HG02884 (cell line): ENCODE measurements around the gene ZBTB2.
"Not testable (repeated sequence)": the region's sequence is repeated elsewhere in the genome, so short reads cannot be mapped to it uniquely, and the experiment has no call there.

Experiments
- ATAC-seq: cut with Tn5 transposase; IDR thresholded peaks from one replicate; pipeline ENCODE4 v1.9.1; 2021; ENCODE audit warnings: mild to moderate bottlenecking, moderate library complexity; ENCODE audit not compliant: unreplicated experiment

ZBTB2 gene

DNA sequence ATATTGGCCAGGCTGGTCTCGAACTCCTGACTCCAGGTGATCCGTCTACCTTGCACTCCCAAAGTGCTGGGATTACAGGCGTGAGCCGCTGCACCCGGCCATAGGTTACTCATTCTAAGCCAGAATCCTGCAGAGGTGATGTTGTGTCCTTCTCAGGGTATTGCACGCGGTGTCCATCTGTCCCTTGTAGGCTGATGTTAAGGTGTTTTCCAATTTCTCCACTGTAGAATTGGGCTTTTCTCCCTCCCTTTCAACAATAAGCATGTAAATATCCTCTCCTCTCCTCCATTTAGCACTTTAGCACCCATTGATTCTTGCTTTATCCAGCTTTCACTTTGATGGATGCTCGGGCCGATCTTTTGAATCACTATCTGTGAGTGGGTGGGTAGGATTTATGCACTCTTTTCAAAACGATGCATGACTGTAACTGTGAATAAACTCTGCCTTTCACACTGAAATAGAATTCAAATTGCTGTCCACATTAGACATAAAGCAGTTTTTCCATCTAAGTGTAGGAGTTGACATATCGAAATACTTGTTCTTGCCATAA, 52.6 kb downstream of the ZBTB2 start:
- ATAC-seq: no peak

- no peak for ATAC-seq
Measured at GRCh38 chr6:151335930-151336329, 55.4 kb downstream of the ZBTB2 start.

GRCh38 chr6:151330130-151330696, 61.1 kb downstream of the ZBTB2 start:
- no peak for ATAC-seq

DNA sequence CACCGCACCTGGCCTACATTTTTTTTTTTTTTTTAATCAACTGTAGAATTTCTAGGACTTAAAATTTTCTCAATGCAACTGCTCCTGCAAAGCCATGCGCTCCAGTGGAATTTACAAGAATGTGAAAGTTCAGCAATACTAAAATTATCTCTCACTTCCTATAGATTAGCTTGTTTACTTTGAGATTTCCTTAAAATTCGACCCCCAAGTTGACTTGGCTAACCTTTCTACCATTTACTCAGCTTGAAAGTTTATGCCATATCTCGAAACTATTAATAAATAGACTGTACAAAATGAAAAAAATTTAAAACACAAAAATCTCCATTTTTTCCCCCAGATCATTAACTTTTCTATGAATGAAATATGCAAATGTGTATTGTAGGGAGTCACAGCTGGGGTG, 64.3 kb downstream of the ZBTB2 start:
- ATAC-seq: no peak

DNA sequence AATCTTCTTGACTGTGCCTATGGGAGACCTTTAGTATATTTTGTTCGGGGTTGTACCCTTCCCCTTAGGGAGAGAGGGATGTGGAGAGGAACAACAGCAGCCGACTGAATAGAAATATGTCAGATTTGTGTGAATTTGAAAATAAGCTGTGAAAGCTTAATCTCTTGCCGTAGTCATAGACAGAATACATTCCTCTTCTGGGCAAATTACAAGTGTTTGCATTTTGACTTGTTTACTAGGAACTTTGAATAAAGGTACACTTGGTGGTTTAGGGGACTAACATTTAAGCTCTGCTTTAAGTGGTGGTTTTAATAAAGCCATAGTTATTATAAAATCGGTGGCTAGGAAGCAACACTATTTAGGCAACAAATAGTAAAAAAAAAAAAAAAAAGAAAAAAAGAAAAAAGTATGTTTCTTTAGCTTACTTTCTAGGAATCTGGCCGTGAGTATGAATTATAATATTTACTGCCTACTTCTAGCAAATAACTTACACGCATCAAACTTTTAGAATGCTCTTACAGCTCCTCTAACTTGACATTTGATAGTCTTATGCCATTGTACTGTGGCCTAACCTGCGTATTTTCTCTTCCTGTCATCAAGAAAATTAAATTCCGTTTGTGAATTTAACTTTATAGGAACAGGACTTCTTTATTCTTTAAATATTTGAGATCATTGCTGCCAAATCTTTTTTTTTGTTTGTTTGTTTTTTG, 65.1 kb downstream of the ZBTB2 start:
- no peak for ATAC-seq

DNA sequence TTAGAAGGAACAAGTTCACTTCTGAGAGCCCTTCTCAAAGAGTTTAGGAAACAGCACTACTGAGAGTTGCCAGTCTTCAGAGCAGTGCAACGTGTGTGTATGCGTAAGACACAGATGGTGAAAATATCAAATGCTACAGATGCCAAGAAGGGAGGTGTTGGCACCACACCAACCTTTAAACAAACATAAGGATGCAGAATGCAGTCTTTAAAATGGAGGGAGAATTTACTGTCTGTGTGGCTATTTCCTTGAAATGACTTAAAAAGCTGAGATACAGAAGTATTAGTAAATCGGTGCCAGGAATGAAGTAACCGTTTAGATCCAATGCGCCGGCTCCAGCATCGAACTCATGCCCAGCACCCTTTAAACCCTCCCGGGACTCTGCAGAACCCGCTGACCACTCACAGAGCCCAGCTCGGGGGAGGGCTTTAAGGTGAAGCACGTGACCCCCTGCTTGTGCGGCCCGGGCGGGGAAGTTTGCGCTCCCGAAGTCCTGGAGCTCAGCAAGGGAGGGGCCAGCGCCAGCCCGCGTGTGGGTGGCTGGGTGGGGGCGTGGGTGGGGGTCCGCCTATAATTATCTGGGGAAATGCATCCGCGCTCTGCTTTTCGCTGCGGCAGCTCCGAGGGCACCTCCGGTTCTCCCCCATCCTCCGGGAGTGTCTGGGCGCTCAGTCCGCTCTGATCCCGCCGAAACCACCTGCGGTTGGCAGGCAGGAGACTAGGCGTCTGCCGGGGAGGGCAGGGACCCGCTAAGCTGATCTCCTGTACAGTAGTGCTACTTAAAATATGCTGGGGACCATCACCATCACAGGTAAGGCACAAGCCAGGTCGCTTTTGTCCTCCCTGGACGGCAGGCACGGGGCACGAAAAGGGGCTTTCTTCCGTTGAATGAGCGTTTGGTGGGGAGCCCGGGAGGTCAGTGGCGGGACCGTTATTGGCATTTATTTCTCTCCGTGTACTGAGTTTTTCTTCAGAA, 66.0 kb downstream of the ZBTB2 start:
- ATAC-seq: no peak

- peak; percentile 14 for ATAC-seq
Measured at GRCh38 chr6:151324488-151324825, 66.9 kb downstream of the ZBTB2 start.

GRCh38 chr6:151323791-151324487, 67.4 kb downstream of the ZBTB2 start:
- peak; percentile 59 for ATAC-seq

DNA sequence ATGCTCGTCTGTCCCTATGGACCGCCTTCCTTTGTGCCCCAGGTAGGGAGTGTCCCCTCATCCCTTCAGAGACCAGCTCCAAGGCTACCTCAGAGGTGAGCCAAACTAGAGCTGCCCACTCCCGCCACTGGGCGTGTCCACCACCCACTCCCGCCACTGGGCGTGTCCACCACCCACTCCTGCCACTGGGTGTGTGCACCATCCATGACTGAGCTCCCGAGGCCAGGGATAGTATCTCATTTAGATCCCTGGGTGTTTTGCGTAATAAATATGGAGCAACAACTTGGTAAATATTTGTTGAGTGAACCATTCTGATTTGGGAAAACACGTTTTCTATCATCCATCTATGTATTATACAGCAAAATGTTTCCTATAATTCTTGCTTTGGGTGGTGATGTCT, 68.8 kb downstream of the ZBTB2 start:
- no peak for ATAC-seq

DNA sequence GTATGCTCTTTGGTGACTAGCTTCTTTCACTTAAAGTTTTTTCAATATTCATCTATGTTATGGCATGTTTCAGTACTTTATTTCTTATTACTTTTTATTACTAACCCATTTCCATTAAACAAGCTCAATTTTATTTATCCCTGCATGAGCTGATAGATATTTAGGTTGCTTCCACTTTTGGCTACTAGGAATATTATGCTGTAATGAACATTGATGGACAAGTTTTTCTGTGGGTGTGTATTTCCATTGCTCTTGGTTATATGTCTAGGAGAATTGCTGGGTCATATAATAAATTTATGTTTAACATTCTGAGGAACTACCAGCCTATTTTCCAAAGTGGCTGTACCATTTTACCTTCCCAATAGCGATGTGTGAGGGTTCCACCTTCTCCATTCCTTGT, 69.9 kb downstream of the ZBTB2 start:
- ATAC-seq: no peak

DNA sequence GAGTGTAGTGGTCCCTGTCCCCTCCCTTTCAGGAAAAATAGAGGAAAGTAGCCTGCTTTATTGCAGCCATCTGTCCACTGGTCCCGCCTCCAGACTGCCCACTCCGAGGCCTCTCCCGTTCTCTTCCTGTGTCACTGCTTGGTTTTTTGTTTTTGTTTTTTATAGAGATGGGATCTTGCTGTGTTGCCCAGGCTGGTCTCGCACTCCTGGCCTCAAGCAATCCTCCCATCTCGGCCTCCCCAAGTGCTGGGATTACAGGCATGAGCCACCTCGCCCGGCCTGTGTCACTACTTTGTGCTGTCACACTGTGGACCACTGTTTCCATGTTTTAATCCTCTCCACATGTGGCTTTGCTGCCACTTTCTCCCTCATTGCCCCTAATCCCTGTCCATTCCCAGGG, 71.2 kb downstream of the ZBTB2 start:
- no peak for ATAC-seq

DNA sequence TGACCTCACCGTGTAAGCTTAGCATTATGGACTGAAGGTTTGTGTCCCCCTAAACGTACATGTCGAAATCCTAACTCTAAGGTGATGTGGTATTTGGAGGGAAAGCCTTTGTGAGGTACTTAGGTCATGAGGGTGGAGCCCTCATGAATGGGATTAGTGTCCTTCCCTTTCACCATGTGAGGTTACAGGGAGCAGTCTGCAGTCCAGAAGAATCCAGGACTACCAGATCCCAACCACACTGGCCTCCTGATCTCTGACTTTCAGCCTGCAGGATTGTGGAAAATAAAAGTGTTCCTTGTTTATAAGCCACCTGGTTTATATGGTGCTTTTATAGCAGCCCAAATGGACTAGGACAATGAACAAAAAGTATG, 73.4 kb downstream of the ZBTB2 start:
- ATAC-seq: no peak

GRCh38 chr6:151317103-151317994, 74.0 kb downstream of the ZBTB2 start:
- no peak for ATAC-seq

DNA sequence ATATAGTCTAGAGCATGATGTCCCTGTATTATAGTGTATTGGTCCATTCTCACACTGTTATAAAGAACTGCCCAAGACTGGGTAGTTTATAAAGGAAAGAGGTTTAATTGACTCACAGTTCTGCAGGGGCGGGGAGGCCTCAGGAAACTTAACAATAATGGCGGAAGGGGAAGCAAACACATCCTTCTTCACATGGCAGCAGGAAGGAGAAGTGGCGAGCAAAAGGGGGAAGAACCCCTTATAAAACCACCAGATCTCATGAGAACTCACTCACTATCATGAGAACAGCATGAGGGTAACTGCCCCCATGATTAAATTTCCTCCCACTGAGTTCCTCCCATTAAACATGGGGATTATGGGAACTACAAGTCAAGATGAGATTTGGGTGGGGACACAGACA, 75.7 kb downstream of the ZBTB2 start:
- not testable (repeated sequence) for ATAC-seq
